PC-9 (cell line): Measurements from ENCODE around the gene SUSD3. TPM values are rescaled to one million over a fixed set of nuclear protein-coding genes. Genes with fewer than 3 reads are reported as not detected.
A peak's percentile ranks its signal among the peaks of the same experiment; 100 is the strongest.

ENCODE experiments used
- BruUV-seq: library from RNA; stranded (reverse); fragments of 400-500 nt; replicated peaks from 2 replicates; lab custom pipeline; 2021; lab: Mats Ljungman, UMichigan
- CTCF ChIA-PET: fragments of 300-600 bp; sonication (Branson Sonifier 250); formaldehyde crosslinking; loops from one replicate; lab custom pipeline; 2022; ENCODE audit warnings: antibody characterized with exemption; lab: Charles Lee
- POLR2A ChIA-PET: fragments of 300-600 bp; sonication (Branson Sonifier 250); formaldehyde crosslinking; loops from one replicate; lab custom pipeline; 2022; ENCODE audit warnings: antibody characterized with exemption; ENCODE audit not compliant: unreplicated experiment; lab: Charles Lee
- DNase-seq, 2 experiments: peaks; one replicate each; pipeline versions ENCODE4 v3.0.0 to v3.0.0-alpha.2; 2015 to 2022; ENCODE audit warnings: mixed read lengths in 1 of 2
- H2AFZ ChIP-seq: fragments of 200-600 bp; sonication (generic); 2 replicates; pipeline ENCODE4 v1.8.1; 2017; ENCODE audit warnings: antibody characterized with exemption
- H3F3A ChIP-seq: fragments of 200-600 bp; sonication (generic); 2 replicates; pipeline ENCODE4 v1.8.1; 2017; ENCODE audit warnings: antibody characterized with exemption, mild to moderate bottlenecking, low read depth; ENCODE audit not compliant: insufficient read depth
- H3K27ac ChIP-seq: fragments of 200-600 bp; sonication (generic); 2 replicates; pipeline ENCODE4 v1.6.1; 2016; ENCODE audit warnings: mixed run types
- H3K27me3 ChIP-seq: fragments of 200-600 bp; sonication (generic); 2 replicates; pipeline ENCODE4 v1.6.1; 2016; ENCODE audit warnings: low read depth, mixed run types; ENCODE audit not compliant: insufficient read depth
- H3K36me3 ChIP-seq: fragments of 200-600 bp; sonication (generic); 2 replicates; pipeline ENCODE4 v1.6.1; 2016; ENCODE audit warnings: low read depth, mixed run types
- H3K4me1 ChIP-seq: fragments of 200-600 bp; sonication (generic); replicated peaks from 2 replicates; pipeline ENCODE4 v1.6.1; 2016; ENCODE audit warnings: mixed run types; ENCODE audit not compliant: insufficient read depth
- H3K4me2 ChIP-seq: fragments of 200-600 bp; sonication (generic); 2 replicates; pipeline ENCODE4 v1.6.1; 2017; ENCODE audit warnings: mixed run types
- H3K4me3 ChIP-seq: fragments of 200-600 bp; sonication (generic); 2 replicates; pipeline ENCODE4 v1.6.1; 2016; ENCODE audit warnings: mixed run types
- H3K79me2 ChIP-seq: fragments of 200-600 bp; sonication (generic); 2 replicates; pipeline ENCODE4 v1.6.1; 2017; ENCODE audit warnings: low read depth, mixed run types
- H3K9me2 ChIP-seq: fragments of 200-600 bp; sonication (generic); 2 replicates; pipeline ENCODE4 v1.8.1; 2017; ENCODE audit warnings: mild to moderate bottlenecking; ENCODE audit not compliant: insufficient read depth
- H3K9me3 ChIP-seq: fragments of 200-600 bp; sonication (generic); 2 replicates; pipeline ENCODE4 v1.8.1; 2016; ENCODE audit warnings: low read depth; ENCODE audit not compliant: insufficient read depth
- H4K20me1 ChIP-seq: fragments of 200-600 bp; sonication (generic); 2 replicates; pipeline ENCODE4 v1.8.1; 2017; ENCODE audit not compliant: insufficient read depth
- EZH2 ChIP-seq: fragments of 200-600 bp; sonication (generic); IDR thresholded peaks from 2 replicates; pipeline ENCODE4 v1.8.0; 2017; ENCODE audit warnings: antibody characterized with exemption, low read depth
- intact Hi-C: fragments of 100-400 bp; cut with micrococcal nuclease; formaldehyde crosslinking; loops from one replicate; pipeline ENCODE4 v1.10.0; 2022; ENCODE audit not compliant: unreplicated experiment
- total RNA-seq: library from RNA; stranded (reverse); gene quantifications from 2 replicates; pipeline ENCODE4 v1.2.3, GENCODE V29; 2021
- TF ChIP-seq, protein P1 (sequence below): fragments of 200-600 bp; sonication (generic); conservative IDR thresholded peaks from 2 replicates; pipeline ENCODE4 v1.6.1; 2017; ENCODE audit warnings: mixed run types, antibody characterized with exemption, mild to moderate bottlenecking, moderate library complexity

The SUSD3 gene
- total RNA-seq, 1 experiment from 2014 or later = 8.4 TPM

DNA sequence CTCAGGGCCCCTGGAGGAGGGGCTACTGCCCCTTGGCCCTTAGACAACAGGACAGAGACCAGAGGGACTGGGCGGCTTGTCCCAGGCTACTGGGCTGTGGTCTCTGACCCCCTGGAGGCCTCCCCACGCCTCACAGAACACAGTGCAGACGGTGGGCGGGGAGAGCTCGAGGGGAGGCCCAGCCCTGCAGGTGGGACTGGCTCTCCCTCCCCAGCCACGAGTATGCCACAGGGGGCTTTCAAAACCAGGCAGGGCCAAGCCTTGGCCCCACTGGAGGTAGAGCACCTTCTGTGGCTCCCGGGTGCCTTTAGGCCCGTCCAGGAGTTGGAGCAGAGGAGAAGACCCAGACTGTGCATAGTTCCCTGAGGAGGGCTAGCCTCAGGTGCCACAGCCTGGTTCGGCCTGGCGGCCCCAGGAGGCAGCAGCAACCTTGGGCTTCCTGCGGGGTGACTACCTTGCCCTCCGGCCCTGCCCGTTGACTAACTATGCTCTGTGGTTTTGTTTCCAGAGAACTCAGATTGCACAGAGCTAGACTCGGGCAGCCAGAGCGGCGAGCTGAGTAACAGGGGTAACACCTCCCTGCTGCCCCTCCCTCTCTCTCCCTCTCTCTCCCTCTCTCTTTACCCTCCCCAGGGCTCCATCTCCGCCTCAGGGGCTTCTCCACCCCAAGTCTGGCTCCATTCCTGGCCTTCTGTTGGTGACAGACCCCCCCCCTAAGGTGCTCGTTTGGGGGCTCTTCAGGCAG lies 53.0 kb downstream of the SUSD3 start:
- no peak overlapping the region for H2AFZ ChIP-seq
- H3F3A ChIP-seq = peaks cover 75% of the 10 kb centered on the region
- H3K4me3 ChIP-seq = peak overlapping the region; percentile 9; the same call in 1 of the 2 replicates
- peak; percentile 96 to 97 for DNase-seq
- no peaks in the 10 kb centered on the region for H4K20me1 ChIP-seq
- TF ChIP-seq, protein P1, sequence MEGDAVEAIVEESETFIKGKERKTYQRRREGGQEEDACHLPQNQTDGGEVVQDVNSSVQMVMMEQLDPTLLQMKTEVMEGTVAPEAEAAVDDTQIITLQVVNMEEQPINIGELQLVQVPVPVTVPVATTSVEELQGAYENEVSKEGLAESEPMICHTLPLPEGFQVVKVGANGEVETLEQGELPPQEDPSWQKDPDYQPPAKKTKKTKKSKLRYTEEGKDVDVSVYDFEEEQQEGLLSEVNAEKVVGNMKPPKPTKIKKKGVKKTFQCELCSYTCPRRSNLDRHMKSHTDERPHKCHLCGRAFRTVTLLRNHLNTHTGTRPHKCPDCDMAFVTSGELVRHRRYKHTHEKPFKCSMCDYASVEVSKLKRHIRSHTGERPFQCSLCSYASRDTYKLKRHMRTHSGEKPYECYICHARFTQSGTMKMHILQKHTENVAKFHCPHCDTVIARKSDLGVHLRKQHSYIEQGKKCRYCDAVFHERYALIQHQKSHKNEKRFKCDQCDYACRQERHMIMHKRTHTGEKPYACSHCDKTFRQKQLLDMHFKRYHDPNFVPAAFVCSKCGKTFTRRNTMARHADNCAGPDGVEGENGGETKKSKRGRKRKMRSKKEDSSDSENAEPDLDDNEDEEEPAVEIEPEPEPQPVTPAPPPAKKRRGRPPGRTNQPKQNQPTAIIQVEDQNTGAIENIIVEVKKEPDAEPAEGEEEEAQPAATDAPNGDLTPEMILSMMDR = no peak
- TF ChIP-seq EZH2 = no peak
- intact Hi-C loops = loop anchor here (1.0 to 5.0 kb wide), 4 partner anchors 112 to 344 kb away; partner anchors contain the start of genes FAM120A and FAM120AOS
- peaks cover 82% of the 10 kb centered on the region for H3K4me1 ChIP-seq
- peak overlapping the region; percentile 69 for H3K4me2 ChIP-seq
- H3K27ac ChIP-seq = peak overlapping the region; percentile 97
- no peaks in the 10 kb centered on the region for H3K9me2 ChIP-seq
- BruUV-seq = TSS peak; percentile 29
- H3K9me3 ChIP-seq = no peaks in the 10 kb centered on the region
- no peaks in the 10 kb centered on the region for H3K27me3 ChIP-seq
- peaks cover 52% of the 10 kb centered on the region for H3K79me2 ChIP-seq
- ChIA-PET CTCF (interaction anchor here (1.2 kb wide), 1 partner anchor 43 kb away, joined by 3 read pairs; no protein-coding TSS in a partner anchor), POLR2A (interaction anchor here (0.6 to 1.0 kb wide), 5 partner anchors 8 to 137 kb away, joined by 3 to 12 read pairs (median 6); partner anchors contain the start of gene NINJ1)
- H3K36me3 ChIP-seq = 0 out of 2 replicates have a peak, but pooled peaks cover 15% of the 10 kb centered on the region

DNA sequence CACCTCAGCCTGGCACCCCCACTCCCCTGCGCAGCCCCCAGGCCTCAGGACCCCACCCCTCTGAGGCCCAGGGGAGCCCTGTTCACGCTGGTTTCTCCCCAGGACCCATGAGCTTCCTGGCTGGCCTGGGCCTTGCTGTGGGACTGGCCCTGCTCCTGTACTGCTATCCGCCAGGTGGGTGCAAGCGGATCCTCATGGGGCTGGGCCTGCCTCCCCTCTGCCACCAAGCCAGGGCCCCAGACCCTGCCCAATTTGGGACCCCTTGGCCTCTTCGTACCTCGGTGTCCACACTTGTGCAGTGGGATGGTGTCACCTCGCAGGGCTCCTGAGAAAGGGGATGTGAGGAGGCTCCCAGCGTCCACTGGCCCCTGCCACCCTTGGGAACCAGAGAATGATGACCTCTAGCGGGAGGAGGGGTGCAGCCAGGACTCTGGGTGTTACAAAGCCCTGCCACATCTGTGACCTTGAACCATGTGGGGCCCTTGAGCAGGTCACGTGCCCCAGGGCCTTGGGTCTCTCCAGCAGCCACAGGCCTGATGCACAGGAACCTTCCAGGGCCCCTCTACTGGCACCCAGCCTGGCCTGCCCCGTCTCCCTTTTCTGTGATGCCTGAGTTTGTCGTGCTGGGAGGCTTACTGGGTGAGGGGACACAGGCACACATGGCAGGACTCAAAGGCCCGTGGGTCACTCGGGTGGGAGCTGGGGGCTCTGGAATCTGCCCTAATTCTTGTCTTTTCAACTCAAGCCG lies 53.8 kb downstream of the SUSD3 start:
- Histone ChIP-seq H3K4me1 (peaks cover 83% of the 10 kb centered on the region), H2AFZ (no peak overlapping the region), H4K20me1 (no peaks in the 10 kb centered on the region), H3K79me2 (peaks cover 44% of the 10 kb centered on the region), H3F3A (peaks cover 79% of the 10 kb centered on the region), H3K36me3 (0 out of 2 replicates have a peak, but pooled peaks cover 15% of the 10 kb centered on the region), H3K27ac (peak overlapping the region; percentile 97), H3K4me2 (peak overlapping the region; percentile 69), H3K9me3 (no peaks in the 10 kb centered on the region), H3K9me2 (no peaks in the 10 kb centered on the region), H3K4me3 (peak overlapping the region; percentile 9; the same call in 1 of the 2 replicates), H3K27me3 (no peaks in the 10 kb centered on the region)
- BruUV-seq = TSS peak; percentile 1
- ChIA-PET CTCF (interaction anchor here (1.2 kb wide), 1 partner anchor 42 kb away, joined by 3 read pairs; no protein-coding TSS in a partner anchor), POLR2A (interaction anchor here (0.6 to 1.0 kb wide), 5 partner anchors 8 to 138 kb away, joined by 3 to 12 read pairs (median 6); partner anchors contain the start of gene NINJ1)
- TF ChIP-seq, protein P1 = no peak
- no peak for TF ChIP-seq EZH2
- intact Hi-C loops = loop anchor here (5.0 kb wide), 3 partner anchors 140 to 345 kb away; partner anchors contain the start of genes FAM120A and FAM120AOS
- no peak for DNase-seq

DNA sequence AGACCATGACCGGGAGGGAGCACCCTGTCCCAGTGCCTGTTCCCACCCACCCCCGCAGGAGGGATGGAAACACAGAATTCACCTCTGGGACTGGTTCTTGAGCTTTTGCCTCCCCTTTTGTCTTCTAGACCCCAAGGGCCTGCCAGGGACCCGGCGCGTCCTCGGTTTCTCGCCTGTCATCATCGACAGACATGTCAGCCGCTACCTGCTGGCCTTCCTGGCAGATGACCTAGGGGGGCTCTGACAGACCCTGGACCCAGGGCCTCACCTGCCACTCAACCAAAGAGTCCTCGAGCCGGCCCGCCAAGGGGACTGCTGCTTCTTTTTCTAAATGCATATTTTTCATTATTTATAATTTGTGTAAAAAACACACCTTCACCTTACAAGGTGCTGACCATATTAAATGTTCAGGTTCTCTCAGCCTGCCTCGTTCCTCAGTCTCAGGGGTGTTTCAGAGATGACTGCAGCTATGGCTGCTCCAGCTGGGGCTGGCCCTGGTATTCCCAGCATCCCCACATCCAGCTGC lies 54.4 kb downstream of the SUSD3 start:
- Histone ChIP-seq H3K9me3 (no peaks in the 10 kb centered on the region), H3K79me2 (peaks cover 38% of the 10 kb centered on the region), H3K4me1 (peaks cover 81% of the 10 kb centered on the region), H3K27me3 (no peaks in the 10 kb centered on the region), H3K4me3 (no peak overlapping the region), H2AFZ (no peak overlapping the region), H3K36me3 (0 out of 2 replicates have a peak, but pooled peaks cover 13% of the 10 kb centered on the region), H3K4me2 (peak overlapping the region; percentile 69), H3K27ac (peak overlapping the region; percentile 97), H3F3A (peaks cover 79% of the 10 kb centered on the region), H4K20me1 (no peaks in the 10 kb centered on the region), H3K9me2 (no peaks in the 10 kb centered on the region)
- DNase-seq = no peak
- intact Hi-C loops = loop anchor here (5.0 kb wide), 3 partner anchors 141 to 346 kb away; partner anchors contain the start of genes FAM120A and FAM120AOS
- BruUV-seq = TSS peak; percentile 14
- TF ChIP-seq, protein P1 = no peak
- no peak for TF ChIP-seq EZH2
- POLR2A ChIA-PET = interaction anchor here (0.5 kb wide), 1 partner anchor 432 kb away, joined by 3 read pairs; no protein-coding TSS in a partner anchor
- CTCF ChIA-PET = no interaction called here
